Mesendoderm (in vitro differentiated cells): ENCODE measurements around the gene SHANK1.

Source experiments
- DNase-seq: peaks from one replicate; pipeline ENCODE4 v3.0.0; 2013
- H2AK5ac ChIP-seq: 2 replicates; pipeline ENCODE4 v1.6.1; 2013; ENCODE audit warnings: low read length, inconsistent platforms
- H2BK120ac ChIP-seq: 2 replicates; pipeline ENCODE4 v1.6.1; 2013; ENCODE audit warnings: low read depth, mild to moderate bottlenecking, low read length, moderate library complexity, mixed read lengths
- H2BK15ac ChIP-seq: replicated peaks from 2 replicates; pipeline ENCODE4 v1.6.1; 2013; ENCODE audit warnings: low read depth, mild to moderate bottlenecking, moderate library complexity
- H2BK5ac ChIP-seq: 2 replicates; pipeline ENCODE4 v1.6.1; 2013; ENCODE audit warnings: low read length, inconsistent platforms
- H3K18ac ChIP-seq: 2 replicates; pipeline ENCODE4 v1.6.1; 2013; ENCODE audit warnings: mild to moderate bottlenecking, low read length, mixed read lengths
- H3K23ac ChIP-seq: one replicate; pipeline ENCODE4 v1.6.1; 2013; ENCODE audit warnings: low read length
- H3K27ac ChIP-seq: 2 replicates; pipeline ENCODE4 v1.5.1; 2013; ENCODE audit warnings: low read depth, mild to moderate bottlenecking, inconsistent platforms, low read length, moderate library complexity
- H3K27me3 ChIP-seq: 2 replicates; pipeline ENCODE4 v1.6.1; 2013; ENCODE audit warnings: low read length, control low read depth, mild to moderate bottlenecking, inconsistent platforms; ENCODE audit not compliant: insufficient read depth, poor library complexity
- H3K36me3 ChIP-seq: 2 replicates; pipeline ENCODE4 v1.6.1; 2013; ENCODE audit warnings: low read length, inconsistent platforms; ENCODE audit not compliant: control insufficient read depth, insufficient read depth
- H3K4ac ChIP-seq: one replicate; pipeline ENCODE4 v1.6.1; 2013; ENCODE audit warnings: low read depth, mild to moderate bottlenecking, low read length, moderate library complexity
- H3K4me1 ChIP-seq: 2 replicates; pipeline ENCODE4 v1.6.1; 2013; ENCODE audit warnings: low read depth, low read length, inconsistent platforms; ENCODE audit not compliant: control insufficient read depth
- H3K4me2 ChIP-seq: 2 replicates; pipeline ENCODE4 v1.6.1; 2013; ENCODE audit warnings: low read length
- H3K4me3 ChIP-seq: 2 replicates; pipeline ENCODE4 v1.5.1; 2013; ENCODE audit warnings: mild to moderate bottlenecking, low read length
- H3K56ac ChIP-seq: one replicate; pipeline ENCODE4 v1.6.1; 2013; ENCODE audit warnings: low read length
- H3K79me1 ChIP-seq: 2 replicates; pipeline ENCODE4 v1.6.1; 2013; ENCODE audit warnings: low read length, inconsistent platforms
- H3K79me2 ChIP-seq: 2 replicates; pipeline ENCODE4 v1.6.1; 2013; ENCODE audit warnings: mild to moderate bottlenecking, low read length; ENCODE audit not compliant: control insufficient read depth, insufficient read depth
- H3K9ac ChIP-seq: 2 replicates; pipeline ENCODE4 v1.6.1; 2013; ENCODE audit warnings: low read length, inconsistent platforms
- H4K5ac ChIP-seq: one replicate; pipeline ENCODE4 v1.6.1; 2013; ENCODE audit warnings: low read length
- H4K8ac ChIP-seq: one replicate; pipeline ENCODE4 v1.6.1; 2013; ENCODE audit warnings: low read depth, mild to moderate bottlenecking, control low read depth, low read length, moderate library complexity
- WGBS: extraction: QIAGEN DNeasy Blood & Tissue Kit; methylation state at CpG from one replicate; pipeline ENCODE4 v1.1.7; 2013; ENCODE audit warnings: low lambda C conversion rate, missing lambda C conversion rate; ENCODE audit not compliant: insufficient coverage; ENCODE audit errors: extremely low coverage; 5-methylcytosine and 5-hydroxymethylcytosine counted together

The SHANK1 gene

GRCh38 chr19:50702158-50702870, 17.3 kb downstream of the SHANK1 start:
- Histone ChIP-seq H2BK5ac (no peak overlapping the region), H3K27me3 (peaks cover 6% of the 10 kb centered on the region), H2BK15ac (no peak overlapping the region), H3K4me2 (no peak overlapping the region), H3K23ac (no peak overlapping the region), H2BK120ac (no peak overlapping the region), H3K9ac (no peak overlapping the region), H3K4ac (no peak overlapping the region), H4K5ac (no peak overlapping the region), H3K79me2 (no peaks in the 10 kb centered on the region), H2AK5ac (no peak overlapping the region), H3K18ac (no peak overlapping the region), H3K56ac (no peak overlapping the region), H3K79me1 (no peaks in the 10 kb centered on the region), H3K27ac (no peak overlapping the region), H4K8ac (no peak overlapping the region), H3K36me3 (no peaks in the 10 kb centered on the region), H3K4me3 (no peak overlapping the region), H3K4me1 (no peaks in the 10 kb centered on the region)
- no CpG with 5 or more reads among the region's 23 CpGs for whole genome bisulfite sequencing
- DNase-seq = no peak

DNA sequence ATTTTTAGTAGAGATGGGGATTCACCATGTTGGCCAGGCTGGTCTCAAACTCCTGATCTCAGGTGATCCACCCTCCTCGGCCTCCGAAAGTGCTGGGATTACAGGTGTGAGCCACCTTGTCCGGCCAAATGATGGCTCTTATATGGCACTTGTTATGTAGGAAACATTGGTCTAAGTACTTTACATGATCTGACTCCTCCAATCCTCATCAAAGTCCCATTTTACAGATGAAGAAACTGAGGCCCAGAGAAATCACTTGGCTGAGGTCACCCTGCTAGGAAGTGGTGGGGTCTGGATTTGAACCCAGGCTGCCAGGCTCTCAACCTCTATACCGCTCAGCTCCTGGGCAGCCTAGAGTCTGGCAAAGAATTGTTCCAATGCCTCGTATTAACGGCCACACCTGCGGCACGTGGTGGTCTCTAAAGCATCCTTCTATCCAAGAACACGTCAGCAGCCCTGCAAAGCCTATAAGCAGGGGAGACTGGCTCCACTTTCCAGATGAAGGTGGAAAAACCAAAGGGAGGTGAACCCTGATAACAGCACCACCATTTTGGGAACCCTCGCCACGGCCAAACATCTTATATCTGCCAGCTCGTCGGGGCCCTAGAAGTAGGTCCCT, 18.1 kb downstream of the SHANK1 start:
- Histone ChIP-seq H3K27me3 (peaks cover 9% of the 10 kb centered on the region), H3K4me2 (no peak overlapping the region), H3K23ac (no peak overlapping the region), H3K56ac (no peak overlapping the region), H4K5ac (no peak overlapping the region), H2BK120ac (no peak overlapping the region), H3K9ac (no peak overlapping the region), H3K79me2 (no peaks in the 10 kb centered on the region), H2BK15ac (no peak overlapping the region), H2AK5ac (no peak overlapping the region), H3K27ac (no peak overlapping the region), H3K18ac (no peak overlapping the region), H3K4me3 (no peak overlapping the region), H3K4me1 (no peaks in the 10 kb centered on the region), H3K4ac (no peak overlapping the region), H3K36me3 (no peaks in the 10 kb centered on the region), H3K79me1 (no peaks in the 10 kb centered on the region), H2BK5ac (no peak overlapping the region), H4K8ac (no peak overlapping the region)
- DNase-seq = no peak
- no CpG with 5 or more reads among the region's 13 CpGs for WGBS

GRCh38 chr19:50697414-50698124, 22.0 kb downstream of the SHANK1 start:
- Histone ChIP-seq H4K5ac (no peak overlapping the region), H2AK5ac (no peak overlapping the region), H3K79me2 (no peaks in the 10 kb centered on the region), H2BK15ac (no peak overlapping the region), H3K56ac (no peak overlapping the region), H3K4me3 (no peak overlapping the region), H3K4me1 (no peaks in the 10 kb centered on the region), H2BK120ac (no peak overlapping the region), H3K27me3 (peaks cover 27% of the 10 kb centered on the region), H3K27ac (no peak overlapping the region), H3K36me3 (no peaks in the 10 kb centered on the region), H4K8ac (no peak overlapping the region), H3K79me1 (no peaks in the 10 kb centered on the region), H3K18ac (no peak overlapping the region), H3K23ac (no peak overlapping the region), H3K4me2 (no peak overlapping the region), H3K9ac (no peak overlapping the region), H3K4ac (no peak overlapping the region), H2BK5ac (no peak overlapping the region)
- DNase-seq = no peak
- WGBS = no CpG with 5 or more reads among the region's 13 CpGs

- Histone ChIP-seq H3K79me2 (no peaks in the 10 kb centered on the region), H3K36me3 (no peaks in the 10 kb centered on the region), H3K79me1 (no peaks in the 10 kb centered on the region), H2BK5ac (no peak overlapping the region), H3K23ac (no peak overlapping the region), H3K18ac (no peak overlapping the region), H3K56ac (no peak overlapping the region), H3K9ac (no peak overlapping the region), H4K8ac (no peak overlapping the region), H4K5ac (no peak overlapping the region), H3K4ac (no peak overlapping the region), H3K4me3 (no peak overlapping the region), H3K4me1 (no peaks in the 10 kb centered on the region), H3K27ac (no peak overlapping the region), H2BK15ac (no peak overlapping the region), H3K27me3 (peaks cover 30% of the 10 kb centered on the region), H3K4me2 (no peak overlapping the region), H2AK5ac (no peak overlapping the region), H2BK120ac (no peak overlapping the region)
- WGBS = no CpG with 5 or more reads among the region's 15 CpGs
- DNase-seq = no peak
Observed at GRCh38 chr19:50696094-50696483, 23.5 kb downstream of the SHANK1 start.

DNA sequence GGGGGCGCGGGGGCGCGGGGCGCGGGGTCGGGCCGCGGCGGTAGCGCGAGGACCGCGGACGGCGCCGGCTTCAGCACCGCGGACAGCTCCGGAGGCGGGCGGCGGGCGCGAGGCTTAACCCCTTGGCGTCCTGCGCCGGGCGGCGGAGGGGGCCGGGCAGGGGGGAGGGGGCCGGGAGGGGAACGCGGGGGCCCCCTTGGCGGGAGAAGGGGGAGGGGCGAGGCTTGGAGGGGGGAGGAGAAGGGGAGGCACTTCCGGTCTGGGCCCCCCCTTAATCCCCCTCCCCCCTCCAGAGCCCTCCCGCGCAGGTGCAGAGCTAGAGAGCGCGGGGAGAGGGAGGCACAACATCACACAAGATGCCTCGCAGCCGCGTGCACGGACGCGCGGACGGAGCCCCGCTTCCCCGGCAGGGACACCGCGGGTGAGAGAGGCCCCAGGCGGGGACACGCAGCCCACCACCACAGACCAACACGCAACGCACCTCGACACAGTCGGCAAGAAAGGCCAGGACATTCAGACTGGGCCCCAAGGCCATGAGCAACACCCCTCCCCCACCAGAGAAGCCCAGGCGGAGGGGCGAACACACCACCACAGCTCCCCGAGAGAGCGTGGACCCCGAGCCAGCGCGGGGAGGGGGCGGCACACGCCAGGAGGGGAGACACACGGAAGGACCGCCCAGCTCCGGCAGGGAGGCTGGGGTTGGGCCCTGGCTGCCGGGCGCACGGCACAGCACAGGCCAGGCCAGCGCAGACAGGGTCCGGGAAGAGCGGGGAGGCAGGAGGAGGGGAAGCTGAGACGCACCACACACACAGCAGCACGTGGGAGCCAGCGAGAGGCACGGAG, 24.1 kb downstream of the SHANK1 start:
- Histone ChIP-seq H3K27ac (no peak overlapping the region), H3K23ac (no peak overlapping the region), H2BK15ac (no peak overlapping the region), H3K36me3 (no peaks in the 10 kb centered on the region), H3K9ac (no peak overlapping the region), H3K4me2 (no peak overlapping the region), H2BK5ac (no peak overlapping the region), H3K79me1 (no peaks in the 10 kb centered on the region), H3K79me2 (no peaks in the 10 kb centered on the region), H3K18ac (no peak overlapping the region), H3K4me1 (no peaks in the 10 kb centered on the region), H3K56ac (no peak overlapping the region), H2AK5ac (no peak overlapping the region), H3K4me3 (no peak overlapping the region), H4K5ac (no peak overlapping the region), H3K4ac (no peak overlapping the region), H4K8ac (no peak overlapping the region), H2BK120ac (no peak overlapping the region), H3K27me3 (peaks cover 30% of the 10 kb centered on the region)
- no peak for DNase-seq
- WGBS = no CpG with 5 or more reads among the region's 81 CpGs
